Parathyroid adenoma (tissue), 2 donors: ENCODE data around the gene PPP2R5E.

Source experiments
- H2AFZ ChIP-seq: fragments of 300-600 bp; sonication (generic); one replicate; pipeline ENCODE4 v1.7.0; 2017; ENCODE audit warnings: antibody characterized with exemption, mild to moderate bottlenecking
- H3K27ac ChIP-seq: fragments of 300-600 bp; sonication (generic); one replicate; pipeline ENCODE4 v1.7.0; 2017
- H3K27me3 ChIP-seq: fragments of 300-600 bp; sonication (generic); one replicate; pipeline ENCODE4 v1.7.0; 2017; ENCODE audit warnings: low read length; ENCODE audit not compliant: control insufficient read depth, insufficient read depth
- H3K36me3 ChIP-seq: fragments of 300-600 bp; sonication (generic); one replicate; pipeline ENCODE4 v1.7.0; 2017; ENCODE audit warnings: low read length; ENCODE audit not compliant: control insufficient read depth, insufficient read depth
- H3K4me1 ChIP-seq: fragments of 300-600 bp; sonication (generic); one replicate; pipeline ENCODE4 v1.7.0; 2017; ENCODE audit warnings: control low read depth
- H3K4me2 ChIP-seq: fragments of 300-600 bp; sonication (generic); one replicate; pipeline ENCODE4 v1.7.0; 2017; ENCODE audit warnings: low read length
- H3K4me3 ChIP-seq: fragments of 300-600 bp; sonication (generic); one replicate; pipeline ENCODE4 v1.7.0; 2017; ENCODE audit warnings: low read depth, low read length
- H3K79me2 ChIP-seq: fragments of 300-600 bp; sonication (generic); one replicate; pipeline ENCODE4 v1.7.0; 2017; ENCODE audit warnings: control low read depth
- H3K9ac ChIP-seq: fragments of 300-600 bp; sonication (generic); one replicate; pipeline ENCODE4 v1.7.0; 2017; ENCODE audit warnings: mild to moderate bottlenecking
- H3K9me3 ChIP-seq: fragments of 300-600 bp; sonication (generic); one replicate; pipeline ENCODE4 v1.7.0; 2017; ENCODE audit warnings: low read length; ENCODE audit not compliant: control insufficient read depth
- CTCF ChIP-seq: fragments of 300-600 bp; sonication (generic); IDR thresholded peaks from one replicate; pipeline ENCODE4 v1.7.0; 2017; ENCODE audit warnings: antibody characterized with exemption, mild to moderate bottlenecking
- donor health status: primary hyperparathyroidism.

The PPP2R5E gene

GRCh38 chr14:63436286-63437098, 106.7 kb downstream of the PPP2R5E start:
- TF ChIP-seq CTCF, result no peak
- no peak overlapping the region for H3K9ac ChIP-seq
- H3K4me2 ChIP-seq, result no peak overlapping the region
- no peaks in the 10 kb centered on the region for H3K36me3 ChIP-seq
- H3K27ac ChIP-seq, result peak overlapping the region; percentile 65
- no peak overlapping the region for H2AFZ ChIP-seq
- H3K79me2 ChIP-seq, result peaks cover 21% of the 10 kb centered on the region
- H3K4me3 ChIP-seq, result no peak overlapping the region
- no peaks in the 10 kb centered on the region for H3K27me3 ChIP-seq
- no peaks in the 10 kb centered on the region for H3K9me3 ChIP-seq
- H3K4me1 ChIP-seq, result peaks cover 32% of the 10 kb centered on the region

- H3K79me2 ChIP-seq, result peaks cover 19% of the 10 kb centered on the region
- peak overlapping the region; percentile 5 for H3K4me2 ChIP-seq
- no peak overlapping the region for H3K4me3 ChIP-seq
- no peaks in the 10 kb centered on the region for H3K9me3 ChIP-seq
- H3K9ac ChIP-seq, result no peak overlapping the region
- no peaks in the 10 kb centered on the region for H3K27me3 ChIP-seq
- TF ChIP-seq CTCF, result no peak
- H3K27ac ChIP-seq, result peak overlapping the region; percentile 65
- peaks cover 32% of the 10 kb centered on the region for H3K4me1 ChIP-seq
- H2AFZ ChIP-seq, result no peak overlapping the region
- H3K36me3 ChIP-seq, result no peaks in the 10 kb centered on the region
Observed at GRCh38 chr14:63435838-63436237, 107.3 kb downstream of the PPP2R5E start.

GRCh38 chr14:63435204-63435603, 108.0 kb downstream of the PPP2R5E start:
- no peak for TF ChIP-seq CTCF
- Histone ChIP-seq H3K27me3 (no peaks in the 10 kb centered on the region), H3K9me3 (no peaks in the 10 kb centered on the region), H3K4me3 (no peak overlapping the region), H3K4me1 (peaks cover 32% of the 10 kb centered on the region), H3K36me3 (no peaks in the 10 kb centered on the region), H3K9ac (no peak overlapping the region), H2AFZ (no peak overlapping the region), H3K4me2 (no peak overlapping the region), H3K79me2 (peaks cover 22% of the 10 kb centered on the region), H3K27ac (peak overlapping the region; percentile 65)

- Histone ChIP-seq H2AFZ (no peak overlapping the region), H3K79me2 (peaks cover 24% of the 10 kb centered on the region), H3K4me2 (no peak overlapping the region), H3K27me3 (no peaks in the 10 kb centered on the region), H3K4me3 (no peak overlapping the region), H3K27ac (no peak overlapping the region), H3K9me3 (no peaks in the 10 kb centered on the region), H3K9ac (no peak overlapping the region), H3K36me3 (no peaks in the 10 kb centered on the region), H3K4me1 (peaks cover 28% of the 10 kb centered on the region)
- TF ChIP-seq CTCF, result no peak
Observed at GRCh38 chr14:63432888-63433552, 110.2 kb downstream of the PPP2R5E start.
